Measurements from ENCODE around the gene NCKAP5.

Gene NCKAP5

DNA sequence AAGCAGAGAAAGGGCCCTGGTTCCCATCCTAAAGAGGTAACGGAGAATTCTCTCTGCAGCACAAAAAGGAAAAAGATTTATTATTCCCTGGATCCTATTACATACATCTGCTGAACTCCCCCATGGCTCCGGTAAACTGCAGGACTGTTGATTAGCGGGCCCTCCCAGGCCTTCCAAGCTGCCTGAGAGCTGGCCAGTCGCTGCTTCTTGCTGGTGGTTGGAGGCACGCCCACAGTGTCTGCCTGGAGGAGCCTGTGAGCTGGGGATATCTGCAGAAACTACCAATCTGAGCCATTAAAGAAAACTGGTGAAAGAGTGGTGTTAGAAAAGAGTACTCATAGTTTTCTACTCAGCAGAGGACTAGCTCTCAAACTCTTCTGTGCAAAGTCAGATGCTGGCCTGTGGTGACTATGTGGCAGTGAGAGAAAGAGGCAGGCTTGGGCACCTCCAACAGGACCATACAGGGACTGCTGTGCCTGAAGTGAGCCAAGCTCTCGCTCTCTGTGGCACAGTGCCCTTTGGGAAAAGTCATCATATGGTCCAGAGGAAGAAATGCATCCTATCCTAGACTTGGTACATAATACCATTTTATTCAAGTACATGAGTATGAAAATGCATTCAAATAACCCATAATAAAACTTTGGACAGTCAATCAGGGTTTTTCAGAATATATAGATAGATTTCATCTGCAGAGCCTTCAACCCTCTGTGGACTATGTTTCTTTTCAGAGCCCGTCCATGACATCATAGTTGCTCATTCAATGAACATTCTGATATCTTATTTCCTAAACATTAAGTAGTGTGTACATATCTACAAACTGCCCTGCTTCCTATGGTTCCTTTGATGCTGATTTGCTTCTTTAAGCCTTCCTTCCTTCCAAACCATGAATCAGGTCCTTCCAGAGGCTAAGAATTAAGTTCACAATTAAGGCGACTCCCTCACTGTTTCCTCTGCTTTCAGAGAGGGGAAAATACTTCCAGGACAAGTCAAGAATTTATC lies 656.2 kb downstream of the NCKAP5 start:
- TF ChIP-seq, protein P1, sequence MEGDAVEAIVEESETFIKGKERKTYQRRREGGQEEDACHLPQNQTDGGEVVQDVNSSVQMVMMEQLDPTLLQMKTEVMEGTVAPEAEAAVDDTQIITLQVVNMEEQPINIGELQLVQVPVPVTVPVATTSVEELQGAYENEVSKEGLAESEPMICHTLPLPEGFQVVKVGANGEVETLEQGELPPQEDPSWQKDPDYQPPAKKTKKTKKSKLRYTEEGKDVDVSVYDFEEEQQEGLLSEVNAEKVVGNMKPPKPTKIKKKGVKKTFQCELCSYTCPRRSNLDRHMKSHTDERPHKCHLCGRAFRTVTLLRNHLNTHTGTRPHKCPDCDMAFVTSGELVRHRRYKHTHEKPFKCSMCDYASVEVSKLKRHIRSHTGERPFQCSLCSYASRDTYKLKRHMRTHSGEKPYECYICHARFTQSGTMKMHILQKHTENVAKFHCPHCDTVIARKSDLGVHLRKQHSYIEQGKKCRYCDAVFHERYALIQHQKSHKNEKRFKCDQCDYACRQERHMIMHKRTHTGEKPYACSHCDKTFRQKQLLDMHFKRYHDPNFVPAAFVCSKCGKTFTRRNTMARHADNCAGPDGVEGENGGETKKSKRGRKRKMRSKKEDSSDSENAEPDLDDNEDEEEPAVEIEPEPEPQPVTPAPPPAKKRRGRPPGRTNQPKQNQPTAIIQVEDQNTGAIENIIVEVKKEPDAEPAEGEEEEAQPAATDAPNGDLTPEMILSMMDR (IDR thresholded peaks at IDR 0.05; ENCODE audit: insufficient read depth, low read depth, low read length, missing control alignments), result no peak
- H3K4me3 ChIP-seq (ENCODE audit: low read length), result no peak overlapping the region
- DNase-seq (ENCODE audit: low read depth), result no peak

DNA sequence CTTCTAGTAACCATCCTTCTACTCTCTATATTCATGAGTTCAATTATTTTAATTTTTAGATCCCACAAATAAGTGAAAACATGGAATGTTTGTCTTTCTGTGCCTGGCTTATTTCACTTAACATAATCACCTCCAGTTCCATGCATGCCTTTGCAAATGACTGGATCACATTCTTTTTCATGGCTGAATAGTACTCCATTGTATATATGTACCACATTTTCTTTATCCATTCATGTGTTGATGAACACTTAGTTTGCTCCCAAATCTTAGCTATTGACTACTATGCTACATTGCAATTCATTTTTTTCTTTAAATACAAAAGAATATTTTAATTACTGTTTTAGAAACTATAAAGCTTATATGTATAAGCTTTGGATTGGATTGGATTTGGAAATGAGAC lies 657.8 kb downstream of the NCKAP5 start:
- no peak overlapping the region for H3K4me3 ChIP-seq (ENCODE audit: low read length)
- TF ChIP-seq, protein P1 (IDR thresholded peaks at IDR 0.05; ENCODE audit: insufficient read depth, low read depth, low read length, missing control alignments), result no peak
- no peak for DNase-seq (ENCODE audit: low read depth)

GRCh38 chr2:132909427-132909826 lies 658.8 kb downstream of the NCKAP5 start:
- DNase-seq (ENCODE audit: low read depth), result peak; percentile 1
- H3K4me3 ChIP-seq (ENCODE audit: low read length), result no peak overlapping the region
- TF ChIP-seq, protein P1 (IDR thresholded peaks at IDR 0.05; ENCODE audit: insufficient read depth, low read depth, low read length, missing control alignments), result no peak

DNA sequence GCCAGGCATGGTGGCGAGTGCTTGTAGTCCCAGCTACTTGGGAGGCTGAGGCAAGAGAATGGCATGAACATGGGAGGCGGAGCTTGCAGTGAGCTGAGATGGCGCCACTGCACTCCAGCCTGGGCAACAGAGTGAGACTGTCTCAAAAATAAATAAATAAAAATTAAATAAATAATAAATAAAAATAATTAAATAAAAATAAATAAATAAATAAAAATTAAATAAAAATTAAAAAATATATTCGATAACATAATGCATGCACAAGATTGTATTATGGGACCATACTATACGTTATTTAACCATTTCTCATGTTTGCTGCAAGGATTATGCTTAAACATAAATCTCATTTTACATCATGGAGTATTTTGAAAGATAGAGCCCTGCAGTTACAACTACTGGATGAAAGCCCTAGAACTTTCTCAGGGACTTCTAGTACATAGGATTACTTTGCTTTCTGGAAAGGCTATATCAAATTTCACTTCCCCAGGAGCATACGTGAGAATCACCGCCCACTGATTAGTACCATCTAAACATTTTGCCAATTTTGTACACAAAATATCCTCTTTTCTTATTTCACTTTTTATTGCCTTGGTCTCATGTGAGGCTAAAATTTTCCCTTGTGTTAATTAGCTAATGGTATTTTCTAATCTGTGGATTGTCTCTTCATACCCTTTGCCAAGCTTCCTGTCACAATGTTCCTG lies 664.0 kb downstream of the NCKAP5 start:
- DNase-seq (ENCODE audit: low read depth), result no peak
- TF ChIP-seq, protein P1 (IDR thresholded peaks at IDR 0.05; ENCODE audit: insufficient read depth, low read depth, low read length, missing control alignments), result no peak
- H3K4me3 ChIP-seq (ENCODE audit: low read length), result no peak overlapping the region

DNA sequence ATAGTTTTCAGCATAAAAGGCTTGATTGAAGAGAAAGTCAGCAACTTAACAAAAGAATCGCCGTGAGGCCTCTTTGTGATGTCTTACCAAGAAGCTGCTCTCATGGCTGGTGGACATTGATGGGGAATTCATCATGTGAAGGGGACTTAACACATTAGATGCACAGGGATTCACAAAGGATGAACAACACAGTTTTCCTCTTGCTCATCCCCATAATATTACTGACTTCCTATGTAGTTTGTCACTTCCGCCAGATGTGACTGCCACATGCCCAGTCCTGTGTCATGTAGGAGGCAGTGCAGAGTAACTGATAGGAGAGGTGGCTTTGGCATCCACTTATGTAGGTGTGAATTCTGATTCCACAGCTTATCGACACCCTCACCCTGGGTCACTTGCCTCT lies 665.6 kb downstream of the NCKAP5 start:
- peak; percentile 1 for DNase-seq (ENCODE audit: low read depth)
- TF ChIP-seq, protein P1 (IDR thresholded peaks at IDR 0.05; ENCODE audit: insufficient read depth, low read depth, low read length, missing control alignments), result no peak
- H3K4me3 ChIP-seq (ENCODE audit: low read length), result no peak overlapping the region

DNA sequence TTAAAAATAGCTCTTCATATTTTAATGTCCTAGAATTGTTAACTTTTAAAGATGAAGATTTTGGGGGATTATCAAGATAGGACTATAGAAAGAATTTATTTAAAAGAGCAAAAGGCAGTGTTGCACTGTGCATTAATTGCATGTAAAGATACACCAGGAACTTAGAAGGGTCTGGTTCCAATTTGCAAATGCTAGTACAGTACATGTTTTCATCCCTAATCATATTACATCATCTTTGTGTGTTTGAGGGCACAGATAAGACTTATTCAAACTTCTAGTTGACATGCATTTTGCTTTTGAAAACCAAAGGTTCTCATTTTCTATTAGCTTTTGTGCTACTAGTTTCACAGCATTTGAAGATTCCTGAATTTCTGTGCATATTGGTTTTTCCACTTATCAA lies 666.6 kb downstream of the NCKAP5 start:
- no peak overlapping the region for H3K4me3 ChIP-seq (ENCODE audit: low read length)
- TF ChIP-seq, protein P1 (IDR thresholded peaks at IDR 0.05; ENCODE audit: insufficient read depth, low read depth, low read length, missing control alignments), result no peak
- no peak for DNase-seq (ENCODE audit: low read depth)
